HUES64 (cell line): ENCODE data around the gene SDK1.

Experiments used
- H3K27ac ChIP-seq: 2 replicates; pipeline ENCODE4 v1.7.0; 2013; ENCODE audit warnings: low read depth, low read length, inconsistent platforms
- H3K27me3 ChIP-seq: 2 replicates; pipeline ENCODE4 v1.6.1; 2013; ENCODE audit warnings: mild to moderate bottlenecking, low read length; ENCODE audit not compliant: insufficient read depth
- H3K36me3 ChIP-seq: 2 replicates; pipeline ENCODE4 v1.6.1; 2013; ENCODE audit warnings: mild to moderate bottlenecking, low read length; ENCODE audit not compliant: insufficient read depth
- H3K4me1 ChIP-seq: 2 replicates; pipeline ENCODE4 v1.6.1; 2013; ENCODE audit warnings: mild to moderate bottlenecking, low read length, moderate library complexity; ENCODE audit not compliant: insufficient read depth
- H3K4me3 ChIP-seq: 2 replicates; pipeline ENCODE4 v1.5.1; 2013; ENCODE audit warnings: mild to moderate bottlenecking, low read length, moderate library complexity
- H3K9ac ChIP-seq: 2 replicates; pipeline ENCODE4 v1.6.1; 2013; ENCODE audit warnings: mild to moderate bottlenecking, low read depth, low read length
- H3K9me3 ChIP-seq: 2 replicates; pipeline ENCODE4 v1.6.1; 2013; ENCODE audit warnings: low read depth, low read length; ENCODE audit not compliant: insufficient read depth
- WGBS: fragments of 150-250, 120-280 bp; methylation state at CpG from one replicate; pipeline ENCODE4 v1.1.7; 2013; ENCODE audit warnings: missing lambda C conversion rate; 5-methylcytosine and 5-hydroxymethylcytosine counted together

The SDK1 gene

DNA sequence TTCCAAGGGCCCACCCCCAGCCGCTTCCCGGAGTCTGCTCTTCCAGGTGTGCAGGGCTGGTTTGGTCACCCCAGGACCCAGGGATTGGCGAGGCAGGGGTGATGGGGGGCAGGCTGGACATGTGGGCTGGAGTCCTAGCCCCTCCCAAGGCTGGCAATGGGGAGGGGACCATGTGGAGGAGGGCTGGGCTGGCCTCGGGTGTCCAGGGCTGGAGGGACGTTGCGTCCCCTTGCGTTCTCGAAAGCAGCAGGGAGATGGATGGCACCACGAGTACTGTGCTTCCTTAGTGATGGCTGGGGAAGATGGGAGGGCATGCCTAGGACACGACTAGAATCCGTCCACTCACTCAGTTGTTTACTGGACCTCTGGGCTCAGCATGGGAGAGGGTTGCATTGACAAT, 848.6 kb downstream of the SDK1 start:
- H3K36me3 ChIP-seq = no peaks in the 10 kb centered on the region
- no peaks in the 10 kb centered on the region for H3K27me3 ChIP-seq
- no peak overlapping the region for H3K9ac ChIP-seq
- no peak overlapping the region for H3K4me3 ChIP-seq
- H3K9me3 ChIP-seq = no peaks in the 10 kb centered on the region
- H3K27ac ChIP-seq = no peak overlapping the region
- H3K4me1 ChIP-seq = peaks cover 8% of the 10 kb centered on the region
- WGBS = 93% methylated on average over 11 of the region's 11 CpGs

DNA sequence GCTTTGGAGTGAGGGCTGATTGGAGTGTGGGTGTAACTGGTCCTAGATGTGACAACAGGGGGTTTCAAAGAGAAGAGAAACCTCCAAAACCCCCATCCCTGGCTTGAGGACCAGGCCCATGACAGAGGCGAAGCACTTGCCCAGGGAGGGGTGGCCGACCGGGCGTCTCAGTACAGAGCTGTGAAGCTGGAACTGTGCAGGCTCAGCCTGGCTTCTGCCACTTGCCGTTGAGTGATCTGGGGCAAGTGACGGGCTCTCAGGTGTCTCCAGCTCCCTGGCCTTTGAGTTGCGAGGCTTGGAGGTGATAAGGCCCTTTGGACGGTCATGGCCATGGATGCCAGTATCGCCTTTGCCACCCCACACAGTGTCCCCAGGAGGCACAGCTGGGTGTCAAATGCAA, 849.7 kb downstream of the SDK1 start:
- Histone ChIP-seq H3K9ac (no peak overlapping the region), H3K9me3 (no peaks in the 10 kb centered on the region), H3K27me3 (no peaks in the 10 kb centered on the region), H3K27ac (no peak overlapping the region), H3K4me1 (no peaks in the 10 kb centered on the region), H3K36me3 (no peaks in the 10 kb centered on the region), H3K4me3 (no peak overlapping the region)
- 95% methylated on average over 9 of the region's 9 CpGs for WGBS

DNA sequence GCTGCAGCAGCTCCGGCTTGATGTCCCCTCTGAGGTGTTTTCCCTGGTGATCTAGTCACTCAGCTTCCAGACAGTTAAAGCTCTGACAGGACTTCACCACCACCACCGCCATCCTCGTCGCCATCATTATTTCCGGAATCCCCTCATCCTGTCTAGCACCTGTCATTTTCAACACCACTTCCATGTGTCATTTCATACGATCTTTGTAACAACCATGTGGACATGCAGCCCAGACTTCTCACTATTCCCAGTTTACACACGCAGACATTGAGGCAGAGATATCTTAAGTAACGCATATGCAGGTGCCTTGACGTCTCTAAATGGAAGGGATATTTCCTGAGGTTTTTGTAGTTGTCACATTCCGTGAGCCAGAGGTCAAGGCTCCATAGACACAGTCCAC, 850.5 kb downstream of the SDK1 start:
- H3K36me3 ChIP-seq = no peaks in the 10 kb centered on the region
- no peaks in the 10 kb centered on the region for H3K4me1 ChIP-seq
- no peaks in the 10 kb centered on the region for H3K9me3 ChIP-seq
- H3K27me3 ChIP-seq = no peaks in the 10 kb centered on the region
- H3K4me3 ChIP-seq = no peak overlapping the region
- 96% methylated on average over 10 of the region's 10 CpGs for WGBS
- no peak overlapping the region for H3K9ac ChIP-seq
- no peak overlapping the region for H3K27ac ChIP-seq

DNA sequence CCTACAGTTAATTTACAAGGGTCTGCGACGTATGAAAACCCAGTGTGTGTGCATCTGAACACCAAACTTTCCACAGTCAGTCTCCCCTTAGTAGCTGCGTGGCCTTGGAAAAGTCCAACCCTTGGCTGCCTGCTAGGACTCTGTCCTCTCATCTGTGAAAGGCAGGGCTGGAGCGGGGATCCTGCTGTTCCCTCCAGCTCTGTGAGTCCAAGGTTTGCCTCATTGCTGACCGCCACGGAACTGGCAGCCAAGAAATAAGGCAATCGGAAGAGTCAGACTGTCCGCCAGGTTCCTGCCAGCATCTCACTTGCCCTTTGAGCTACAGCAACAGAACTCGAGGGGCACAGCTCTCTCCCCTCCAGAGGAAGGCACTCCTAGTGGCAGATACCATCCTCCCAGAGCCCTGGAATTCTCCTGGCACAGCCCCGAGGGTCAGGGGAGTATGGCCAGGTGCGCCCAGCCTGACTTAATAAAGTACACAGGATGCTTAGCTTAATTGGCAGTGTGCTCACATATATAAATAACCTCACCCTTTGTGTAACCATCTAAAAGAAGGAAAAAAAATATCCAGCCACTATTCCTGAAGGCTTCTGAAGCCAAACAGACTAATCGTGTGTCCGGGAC, 851.0 kb downstream of the SDK1 start:
- H3K27ac ChIP-seq = no peak overlapping the region
- no peak overlapping the region for H3K4me3 ChIP-seq
- no peak overlapping the region for H3K9ac ChIP-seq
- H3K36me3 ChIP-seq = no peaks in the 10 kb centered on the region
- no peaks in the 10 kb centered on the region for H3K4me1 ChIP-seq
- H3K27me3 ChIP-seq = no peaks in the 10 kb centered on the region
- 92% methylated on average over 13 of the region's 13 CpGs for WGBS
- no peaks in the 10 kb centered on the region for H3K9me3 ChIP-seq

DNA sequence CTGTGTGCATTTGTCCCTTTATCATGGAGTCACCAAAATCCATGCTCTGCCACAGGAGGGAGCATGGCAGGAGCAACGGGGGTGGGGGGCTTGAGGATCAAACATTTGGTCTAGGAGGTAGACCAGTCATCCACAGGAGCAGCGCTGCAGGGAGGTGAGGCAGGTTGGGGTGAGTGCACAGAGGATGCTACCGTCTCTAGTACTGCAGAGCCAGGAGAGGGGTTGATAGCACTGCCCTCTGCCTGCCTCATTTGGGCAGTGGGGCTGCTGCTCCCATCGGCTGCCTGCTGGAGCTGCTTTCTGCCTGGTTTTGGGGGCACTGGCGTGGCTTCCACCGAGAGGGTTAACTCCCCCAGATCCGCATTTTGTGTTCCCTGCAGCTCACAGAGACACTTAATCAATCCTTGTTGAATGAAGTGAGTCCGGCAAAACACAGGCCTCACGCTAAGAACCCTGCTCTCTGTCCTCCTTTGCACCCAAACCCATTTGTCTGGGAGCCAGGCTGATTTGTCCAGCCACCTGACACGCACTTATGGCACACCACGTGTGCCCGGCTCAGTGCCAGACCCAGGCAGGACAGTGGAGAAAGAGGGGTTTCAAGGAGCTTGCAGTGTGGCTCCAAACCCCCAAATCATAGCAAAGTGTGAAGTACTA, 854.0 kb downstream of the SDK1 start:
- no peaks in the 10 kb centered on the region for H3K4me1 ChIP-seq
- H3K4me3 ChIP-seq = no peak overlapping the region
- no peak overlapping the region for H3K9ac ChIP-seq
- 88% methylated on average over 12 of the region's 12 CpGs for WGBS
- no peak overlapping the region for H3K27ac ChIP-seq
- H3K36me3 ChIP-seq = no peaks in the 10 kb centered on the region
- no peaks in the 10 kb centered on the region for H3K9me3 ChIP-seq
- no peaks in the 10 kb centered on the region for H3K27me3 ChIP-seq

DNA sequence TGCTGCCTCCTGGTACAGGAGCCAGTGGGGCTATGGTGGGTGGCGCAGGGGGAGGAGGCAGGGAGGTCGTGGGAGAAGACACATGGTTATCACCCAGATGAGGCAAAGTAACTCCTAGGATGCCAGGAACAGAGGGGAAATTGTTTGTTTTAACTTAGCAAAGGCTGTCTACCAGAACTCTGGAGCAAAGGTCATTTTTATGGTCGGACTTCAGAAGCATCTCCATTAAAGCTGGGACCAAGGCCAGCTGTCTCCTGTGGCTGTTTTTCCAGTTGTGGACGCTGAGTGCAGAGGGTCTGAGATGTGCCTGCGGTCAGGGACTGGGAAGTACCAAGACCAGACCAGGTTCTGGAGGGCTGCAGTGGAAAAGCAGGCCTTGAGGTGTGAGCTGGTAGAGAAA, 855.1 kb downstream of the SDK1 start:
- Histone ChIP-seq H3K9me3 (no peaks in the 10 kb centered on the region), H3K36me3 (no peaks in the 10 kb centered on the region), H3K4me3 (no peak overlapping the region), H3K9ac (no peak overlapping the region), H3K27ac (no peak overlapping the region), H3K27me3 (no peaks in the 10 kb centered on the region), H3K4me1 (no peaks in the 10 kb centered on the region)
- 89% methylated on average over 5 of the region's 5 CpGs for WGBS

DNA sequence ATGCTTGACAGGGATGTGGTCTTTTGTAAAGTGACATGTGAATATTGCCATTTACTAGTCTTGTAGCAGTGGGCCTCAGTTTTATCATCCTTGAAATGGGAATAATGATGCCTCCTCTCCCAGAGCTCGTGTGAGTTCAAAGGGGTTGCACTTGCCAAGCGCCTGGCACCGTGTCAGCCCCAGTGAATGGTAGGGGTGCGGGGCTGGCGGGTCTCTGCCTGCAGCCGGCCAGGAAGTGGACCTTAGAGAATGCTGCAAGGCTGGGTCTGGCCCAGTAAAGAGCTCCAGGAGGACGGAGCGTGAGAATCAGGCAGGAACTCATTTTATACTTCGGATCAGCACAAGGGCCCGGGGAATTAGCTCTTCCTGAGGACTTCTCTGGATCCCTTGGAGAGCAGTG, 856.6 kb downstream of the SDK1 start:
- Histone ChIP-seq H3K9me3 (no peaks in the 10 kb centered on the region), H3K9ac (no peak overlapping the region), H3K4me3 (no peak overlapping the region), H3K27ac (no peak overlapping the region), H3K36me3 (no peaks in the 10 kb centered on the region), H3K27me3 (no peaks in the 10 kb centered on the region), H3K4me1 (no peaks in the 10 kb centered on the region)
- WGBS = 92% methylated on average over 10 of the region's 10 CpGs

DNA sequence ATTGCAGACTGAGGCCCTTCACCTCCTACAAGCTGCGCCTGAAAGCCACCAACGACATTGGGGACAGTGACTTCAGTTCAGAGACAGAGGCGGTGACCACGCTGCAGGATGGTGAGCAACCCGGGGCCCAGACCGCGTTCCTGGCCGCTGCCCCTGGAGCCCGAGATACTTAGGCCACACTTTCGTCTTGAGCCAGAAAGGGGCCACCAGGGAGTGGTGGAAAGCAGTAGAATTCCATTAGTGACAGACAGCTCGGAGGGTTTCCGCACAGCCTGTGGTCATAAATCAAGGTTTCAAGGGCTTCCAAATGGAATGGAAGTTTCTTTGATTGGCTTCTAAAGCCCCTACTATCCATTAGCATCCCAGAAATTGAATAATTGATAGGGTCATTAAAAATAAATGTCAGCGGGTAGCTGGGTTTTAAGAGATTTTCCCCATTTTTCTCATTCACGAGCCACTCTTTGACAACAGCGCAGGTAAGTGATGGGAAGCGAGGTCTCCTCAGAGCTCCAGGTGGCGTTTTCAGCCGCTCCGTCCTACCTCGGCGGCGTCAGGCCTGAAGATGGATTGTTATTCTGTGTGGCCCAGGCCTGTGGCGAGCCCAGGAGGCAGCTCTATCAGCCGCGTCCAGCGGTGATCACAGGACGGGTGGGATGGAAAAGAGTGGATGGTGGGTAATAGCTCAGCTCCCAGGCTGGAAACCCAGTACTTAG, 857.5 kb downstream of the SDK1 start:
- Histone ChIP-seq H3K9me3 (no peaks in the 10 kb centered on the region), H3K36me3 (no peaks in the 10 kb centered on the region), H3K9ac (no peak overlapping the region), H3K27me3 (no peaks in the 10 kb centered on the region), H3K4me3 (no peak overlapping the region), H3K27ac (no peak overlapping the region), H3K4me1 (no peaks in the 10 kb centered on the region)
- WGBS = 95% methylated on average over 27 of the region's 27 CpGs

DNA sequence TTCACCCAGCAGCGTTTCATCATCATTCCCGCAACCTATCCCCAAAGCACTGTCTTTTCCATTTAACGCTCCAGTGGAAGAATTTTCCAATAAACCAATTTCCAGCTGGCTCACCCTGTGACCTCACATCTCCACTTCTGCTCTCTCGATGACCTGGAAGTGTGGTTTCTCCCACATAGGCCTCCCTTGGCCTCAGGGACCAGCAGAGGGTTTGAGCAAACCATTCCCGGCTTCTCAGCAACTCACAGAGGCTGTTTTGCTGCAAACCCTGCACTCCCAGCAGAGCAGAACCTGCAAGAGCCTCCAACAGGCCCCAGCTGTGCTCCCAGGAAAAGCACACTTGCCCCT, 858.1 kb downstream of the SDK1 start:
- Histone ChIP-seq H3K9me3 (no peaks in the 10 kb centered on the region), H3K27ac (no peak overlapping the region), H3K4me1 (no peaks in the 10 kb centered on the region), H3K9ac (no peak overlapping the region), H3K27me3 (no peaks in the 10 kb centered on the region), H3K36me3 (no peaks in the 10 kb centered on the region), H3K4me3 (no peak overlapping the region)
- WGBS = 97% methylated on average over 5 of the region's 5 CpGs

DNA sequence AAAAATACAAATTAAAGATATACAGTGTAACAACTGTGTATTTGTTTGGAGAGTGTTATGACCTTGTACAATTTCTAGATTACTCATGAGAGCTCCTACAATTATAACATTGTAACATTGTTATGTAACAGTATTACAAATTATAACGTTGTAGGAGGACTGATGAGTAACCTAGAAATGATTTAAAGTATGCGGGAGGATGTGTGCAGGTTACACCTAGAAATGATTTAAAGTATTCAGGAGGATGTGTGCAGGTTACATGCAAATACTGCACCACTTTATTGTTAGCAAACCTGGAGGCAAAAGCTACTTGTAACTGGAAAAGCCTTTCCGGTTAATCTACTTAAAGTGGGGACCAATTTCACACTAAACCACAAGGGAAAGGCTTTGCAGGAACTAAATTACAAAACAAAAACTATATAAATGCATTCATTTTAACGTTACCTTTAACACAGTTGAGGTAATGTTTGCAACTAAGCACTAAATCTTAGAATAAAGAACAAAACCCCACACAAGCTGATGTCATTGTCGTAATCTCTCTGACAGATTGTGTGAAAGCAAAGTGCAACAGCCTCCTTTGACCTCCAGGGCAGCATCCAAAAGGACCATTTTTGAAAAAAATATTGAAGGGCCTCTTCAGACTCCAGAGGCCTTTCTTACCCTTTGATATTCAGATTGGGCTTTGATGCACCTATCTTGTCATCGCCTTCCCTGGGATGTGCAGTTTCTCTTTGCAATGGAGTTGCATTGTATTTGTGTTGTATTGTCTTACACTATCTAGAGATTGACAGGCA, 858.9 kb downstream of the SDK1 start:
- Histone ChIP-seq H3K9ac (no peak overlapping the region), H3K36me3 (no peaks in the 10 kb centered on the region), H3K27ac (no peak overlapping the region), H3K27me3 (no peaks in the 10 kb centered on the region), H3K4me1 (no peaks in the 10 kb centered on the region), H3K4me3 (no peak overlapping the region), H3K9me3 (no peaks in the 10 kb centered on the region)
- WGBS = 89% methylated on average over 6 of the region's 6 CpGs

DNA sequence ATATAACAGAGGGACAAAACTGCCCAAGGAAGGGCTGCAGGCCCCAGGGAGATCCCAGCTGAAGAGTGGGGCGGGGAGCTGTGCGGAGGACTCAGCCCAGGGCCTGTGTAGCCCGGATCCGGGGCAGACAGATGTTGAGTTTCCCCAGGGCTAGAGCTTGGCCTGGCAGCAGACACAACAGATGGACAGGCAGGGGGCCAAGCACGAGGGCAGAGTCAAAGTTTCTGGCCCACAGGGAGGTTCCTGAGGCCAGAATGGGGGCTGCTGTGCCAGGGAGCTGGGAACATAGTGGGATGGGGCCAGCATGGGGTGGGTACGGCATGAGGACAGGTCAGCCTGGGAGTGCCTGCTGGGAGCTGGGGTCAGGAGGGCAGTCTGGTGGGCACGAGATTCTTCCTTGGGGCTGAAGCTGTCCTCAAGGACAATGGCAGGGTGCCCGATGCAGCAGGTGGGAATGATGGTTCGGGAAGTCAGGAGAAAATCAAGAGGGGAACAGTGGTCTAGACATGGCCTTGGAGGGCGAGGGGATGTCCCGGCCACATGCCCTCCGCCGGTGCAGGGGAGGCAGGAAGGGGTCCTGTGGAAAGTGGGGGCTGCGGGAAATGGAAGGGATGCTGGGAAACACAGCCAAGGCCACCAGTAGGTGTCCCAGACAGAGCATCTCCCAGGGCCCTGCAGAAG, 862.0 kb downstream of the SDK1 start:
- H3K9me3 ChIP-seq = no peaks in the 10 kb centered on the region
- no peak overlapping the region for H3K9ac ChIP-seq
- H3K27me3 ChIP-seq = no peaks in the 10 kb centered on the region
- no peak overlapping the region for H3K27ac ChIP-seq
- H3K4me1 ChIP-seq = 0 out of 2 replicates have a peak, but pooled peaks cover 3% of the 10 kb centered on the region
- 93% methylated on average over 14 of the region's 14 CpGs for WGBS
- H3K36me3 ChIP-seq = no peaks in the 10 kb centered on the region
- no peak overlapping the region for H3K4me3 ChIP-seq
